Glomerular visceral epithelial cell (primary cell): ENCODE results near the gene DIO2.
A peak's percentile ranks its signal among the peaks of the same experiment; 100 is the strongest.

Source experiments
- DNase-seq: peaks from one replicate; pipeline ENCODE4 v3.0.0-alpha.2; 2016; ENCODE audit errors: extremely low spot score

Gene DIO2

GRCh38 chr14:80167793-80168448 lies 43.4 kb downstream of the DIO2 start:
- no peak for DNase-seq

- DNase-seq: peak; percentile 10
These were observed 46.1 kb downstream of the DIO2 start for GRCh38 chr14:80164991-80165721.

- DNase-seq: no peak
These were observed 58.5 kb downstream of the DIO2 start for GRCh38 chr14:80152763-80153162.

- DNase-seq: no peak
These were observed 59.1 kb downstream of the DIO2 start for GRCh38 chr14:80152166-80152565.

- peak; percentile 25 for DNase-seq
These were observed 61.0 kb downstream of the DIO2 start for GRCh38 chr14:80150301-80150700.
